ENCODE data around the gene C1GALT1C1L.
"Not testable (repeated sequence)": the region's sequence is repeated elsewhere in the genome, so short reads cannot be mapped to it uniquely, and the experiment has no call there.

- TF ChIP-seq POLR2A (IDR thresholded peaks at IDR 0.05); CTCF (IDR thresholded peaks at IDR 0.05); EP300 (IDR thresholded peaks at IDR 0.05; ENCODE audit: low read depth): not testable (repeated sequence)
Observed at GRCh38 chr2:43698140-43698539, 21.9 kb upstream of the C1GALT1C1L start.
